ENCODE measurements around the gene ATF6.

Gene ATF6

GRCh38 chr1:161928056-161928455, 161.9 kb downstream of the ATF6 start:
- no peak for TF ChIP-seq ARNT (IDR thresholded peaks at IDR 0.05)
- TF ChIP-seq CTBP1 (IDR thresholded peaks at IDR 0.05; ENCODE audit: borderline replicate concordance) = no peak
- TF ChIP-seq SP1 (IDR thresholded peaks at IDR 0.05) = no peak
- TF ChIP-seq ZNF384 (IDR thresholded peaks at IDR 0.05) = no peak
- no peak for TF ChIP-seq ELF4 (IDR thresholded peaks at IDR 0.05)
- CTCF ChIA-PET = no interaction called here
- DNase-seq (ENCODE audit: extremely low spot score) = no peak
- POLR2A ChIA-PET = no interaction called here

- TF ChIP-seq PKNOX1 (IDR thresholded peaks at IDR 0.05) = no peak
- no peak for TF ChIP-seq BHLHE40 (IDR thresholded peaks at IDR 0.05; ENCODE audit: borderline replicate concordance)
- no peak for TF ChIP-seq ZNF384 (IDR thresholded peaks at IDR 0.05)
- no peak for TF ChIP-seq FOXM1 (IDR thresholded peaks at IDR 0.05; ENCODE audit: borderline replicate concordance)
- TF ChIP-seq ARNT (IDR thresholded peaks at IDR 0.05) = no peak
- no peak for TF ChIP-seq FOXK2 (IDR thresholded peaks at IDR 0.05)
- TF ChIP-seq NFRKB (IDR thresholded peaks at IDR 0.05) = no peak
- TF ChIP-seq HDGF (IDR thresholded peaks at IDR 0.05; ENCODE audit: borderline replicate concordance) = no peak
- no peak for TF ChIP-seq CTBP1 (IDR thresholded peaks at IDR 0.05; ENCODE audit: borderline replicate concordance)
- TF ChIP-seq L3MBTL2 (conservative IDR thresholded peaks at IDR 0.05) = no peak
- TF ChIP-seq TARDBP (IDR thresholded peaks at IDR 0.05) = no peak
- no peak for TF ChIP-seq SUZ12 (IDR thresholded peaks at IDR 0.05)
- TF ChIP-seq ELF4 (IDR thresholded peaks at IDR 0.05) = no peak
- no peak for TF ChIP-seq SP1 (IDR thresholded peaks at IDR 0.05)
- no peak for TF ChIP-seq FOXA1 (IDR thresholded peaks at IDR 0.05)
- TF ChIP-seq LEF1 (IDR thresholded peaks at IDR 0.05; ENCODE audit: borderline replicate concordance) = no peak
- CTCF ChIA-PET = interaction anchor here (1.0 kb wide), 1 partner anchor 10 kb away, joined by 3 read pairs; no protein-coding TSS in a partner anchor
- POLR2A ChIA-PET = no interaction called here
- DNase-seq (ENCODE audit: extremely low spot score) = no peak
Measured at GRCh38 chr1:161929137-161929536, 163.0 kb downstream of the ATF6 start.

GRCh38 chr1:161930064-161930463, 163.9 kb downstream of the ATF6 start:
- TF ChIP-seq ARNT (IDR thresholded peaks at IDR 0.05) (no peak), SUZ12 (IDR thresholded peaks at IDR 0.05) (no peak), TARDBP (IDR thresholded peaks at IDR 0.05) (no peak), CTBP1 (IDR thresholded peaks at IDR 0.05; ENCODE audit: borderline replicate concordance) (no peak), SP1 (IDR thresholded peaks at IDR 0.05) (no peak), FOXK2 (IDR thresholded peaks at IDR 0.05) (no peak), BHLHE40 (IDR thresholded peaks at IDR 0.05; ENCODE audit: borderline replicate concordance) (no peak), ZNF384 (IDR thresholded peaks at IDR 0.05) (no peak), HDGF (IDR thresholded peaks at IDR 0.05; ENCODE audit: borderline replicate concordance) (no peak), ELF4 (IDR thresholded peaks at IDR 0.05) (no peak)
- DNase-seq (ENCODE audit: extremely low spot score) = no peak
- POLR2A ChIA-PET = no interaction called here
- CTCF ChIA-PET = interaction anchor here (1.0 kb wide), 1 partner anchor 11 kb away, joined by 3 read pairs; no protein-coding TSS in a partner anchor

GRCh38 chr1:161932668-161933067, 166.5 kb downstream of the ATF6 start:
- TF ChIP-seq ZNF384 (IDR thresholded peaks at IDR 0.05) (no peak), L3MBTL2 (conservative IDR thresholded peaks at IDR 0.05) (no peak), ELF4 (IDR thresholded peaks at IDR 0.05) (no peak), LEF1 (IDR thresholded peaks at IDR 0.05; ENCODE audit: borderline replicate concordance) (no peak), SP1 (IDR thresholded peaks at IDR 0.05) (no peak), FOXK2 (IDR thresholded peaks at IDR 0.05) (no peak), FOXM1 (IDR thresholded peaks at IDR 0.05; ENCODE audit: borderline replicate concordance) (no peak), HDGF (IDR thresholded peaks at IDR 0.05; ENCODE audit: borderline replicate concordance) (no peak), TARDBP (IDR thresholded peaks at IDR 0.05) (no peak), SUZ12 (IDR thresholded peaks at IDR 0.05) (no peak), ARNT (IDR thresholded peaks at IDR 0.05) (no peak), FOXA1 (IDR thresholded peaks at IDR 0.05) (no peak), NFRKB (IDR thresholded peaks at IDR 0.05) (no peak), BHLHE40 (IDR thresholded peaks at IDR 0.05; ENCODE audit: borderline replicate concordance) (no peak), CTBP1 (IDR thresholded peaks at IDR 0.05; ENCODE audit: borderline replicate concordance) (no peak), PKNOX1 (IDR thresholded peaks at IDR 0.05) (no peak)
- no peak for DNase-seq (ENCODE audit: extremely low spot score)
- POLR2A ChIA-PET = no interaction called here
- CTCF ChIA-PET = no interaction called here

GRCh38 chr1:161933592-161934588, 167.8 kb downstream of the ATF6 start:
- ChIA-PET CTCF (no interaction called here), POLR2A (no interaction called here)
- no peak for DNase-seq (ENCODE audit: extremely low spot score)
- TF ChIP-seq ARNT (IDR thresholded peaks at IDR 0.05) = no peak
- no peak for TF ChIP-seq FOXM1 (IDR thresholded peaks at IDR 0.05; ENCODE audit: borderline replicate concordance)
- no peak for TF ChIP-seq SUZ12 (IDR thresholded peaks at IDR 0.05)
- TF ChIP-seq HDGF (IDR thresholded peaks at IDR 0.05; ENCODE audit: borderline replicate concordance) = no peak
- TF ChIP-seq NFRKB (IDR thresholded peaks at IDR 0.05) = no peak
- TF ChIP-seq L3MBTL2 (conservative IDR thresholded peaks at IDR 0.05) = no peak
- no peak for TF ChIP-seq CTBP1 (IDR thresholded peaks at IDR 0.05; ENCODE audit: borderline replicate concordance)
- no peak for TF ChIP-seq LEF1 (IDR thresholded peaks at IDR 0.05; ENCODE audit: borderline replicate concordance)
- no peak for TF ChIP-seq FOXA1 (IDR thresholded peaks at IDR 0.05)
- no peak for TF ChIP-seq TARDBP (IDR thresholded peaks at IDR 0.05)
- no peak for TF ChIP-seq SP1 (IDR thresholded peaks at IDR 0.05)
- TF ChIP-seq PKNOX1 (IDR thresholded peaks at IDR 0.05) = no peak
- no peak for TF ChIP-seq BHLHE40 (IDR thresholded peaks at IDR 0.05; ENCODE audit: borderline replicate concordance)
- no peak for TF ChIP-seq FOXK2 (IDR thresholded peaks at IDR 0.05)
- TF ChIP-seq ZNF384 (IDR thresholded peaks at IDR 0.05) = no peak
- TF ChIP-seq ELF4 (IDR thresholded peaks at IDR 0.05) = no peak

Measured in HEK293T (cell line).